IgD-negative memory B cell (primary cell): Measurements from ENCODE around the gene MAP2K2. TPM values are rescaled to one million over a fixed set of nuclear protein-coding genes. Genes with fewer than 3 reads are reported as not detected.

ENCODE experiments used
- H3K27ac Mint-ChIP-seq, 3 donors: one replicate each; pipeline ENCODE4 v1.8.0; 2020 to 2022; ENCODE audit warnings: mild to moderate bottlenecking in 3 of 3, mixed read lengths in 3 of 3, moderate library complexity in 1 of 3
- H3K27me3 Mint-ChIP-seq: one replicate; pipeline ENCODE4 v1.8.0; 2021; ENCODE audit warnings: mixed read lengths
- H3K36me3 Mint-ChIP-seq: one replicate; pipeline ENCODE4 v1.8.0; 2020; ENCODE audit warnings: mild to moderate bottlenecking, mixed read lengths
- H3K4me1 Mint-ChIP-seq, 3 donors: one replicate each; pipeline ENCODE4 v1.8.0; 2020 to 2022; ENCODE audit warnings: mixed read lengths in 3 of 3, mild to moderate bottlenecking in 1 of 3
- H3K4me3 Mint-ChIP-seq, 4 donors: one replicate each; pipeline ENCODE4 v1.8.0; 2020 to 2022; ENCODE audit warnings: mild to moderate bottlenecking in 4 of 4, mixed read lengths in 4 of 4, moderate library complexity in 3 of 4
- H3K9me3 Mint-ChIP-seq, 3 donors: one replicate each; pipeline ENCODE4 v1.8.0; 2020 to 2021; ENCODE audit warnings: mixed read lengths in 3 of 3, mild to moderate bottlenecking in 1 of 3
- polyA plus RNA-seq: library from polyadenylated mRNA; unstranded; fragments of 300-500 nt; fragmentation: Illumina TruSeq; gene quantifications from one replicate; pipeline ENCODE4 v1.2.3, GENCODE V29; 2021

Gene MAP2K2
- polyA plus RNA-seq, 1 donor from 2014 or later, result 69.1 TPM

DNA sequence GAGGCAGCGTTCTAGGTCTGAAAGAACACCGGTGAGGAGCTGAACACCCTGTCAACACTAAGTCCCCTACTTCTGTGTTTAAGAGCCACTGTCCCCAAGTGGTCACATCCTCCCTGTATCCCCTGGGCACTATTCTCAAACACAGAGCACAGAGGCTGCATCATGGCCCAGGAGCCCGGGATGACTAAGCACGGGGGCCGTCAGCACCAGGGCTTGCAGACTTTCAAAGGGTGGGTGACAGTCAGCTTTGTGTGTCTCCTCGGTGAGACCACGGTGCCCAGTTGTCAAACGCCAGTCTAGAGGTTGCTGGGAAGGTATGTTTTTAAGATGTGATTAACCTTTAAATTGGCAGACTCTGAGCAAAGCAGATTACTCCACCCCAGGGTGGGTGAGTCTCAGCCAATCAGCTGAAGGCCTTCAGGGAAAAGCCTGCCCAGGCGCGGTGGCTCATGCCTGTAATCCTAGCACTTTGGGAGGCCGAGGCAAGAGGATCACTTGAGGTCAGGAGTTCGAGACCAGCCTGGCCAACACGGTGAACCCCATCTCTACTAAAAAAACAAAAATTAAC lies 8.0 kb downstream of the MAP2K2 start:
- peak overlapping the region; percentile 65 to 92 (median 80) for H3K4me3 Mint-ChIP-seq
- no peaks in the 10 kb centered on the region for H3K27me3 Mint-ChIP-seq
- H3K36me3 Mint-ChIP-seq, result no peaks in the 10 kb centered on the region
- H3K27ac Mint-ChIP-seq, result peak overlapping the region; percentile 58 to 93 (median 74)
- peaks cover 15 to 24% (median 22%) of the 10 kb centered on the region in 3 donors for H3K4me1 Mint-ChIP-seq
- H3K9me3 Mint-ChIP-seq, result no peaks in the 10 kb centered on the region

DNA sequence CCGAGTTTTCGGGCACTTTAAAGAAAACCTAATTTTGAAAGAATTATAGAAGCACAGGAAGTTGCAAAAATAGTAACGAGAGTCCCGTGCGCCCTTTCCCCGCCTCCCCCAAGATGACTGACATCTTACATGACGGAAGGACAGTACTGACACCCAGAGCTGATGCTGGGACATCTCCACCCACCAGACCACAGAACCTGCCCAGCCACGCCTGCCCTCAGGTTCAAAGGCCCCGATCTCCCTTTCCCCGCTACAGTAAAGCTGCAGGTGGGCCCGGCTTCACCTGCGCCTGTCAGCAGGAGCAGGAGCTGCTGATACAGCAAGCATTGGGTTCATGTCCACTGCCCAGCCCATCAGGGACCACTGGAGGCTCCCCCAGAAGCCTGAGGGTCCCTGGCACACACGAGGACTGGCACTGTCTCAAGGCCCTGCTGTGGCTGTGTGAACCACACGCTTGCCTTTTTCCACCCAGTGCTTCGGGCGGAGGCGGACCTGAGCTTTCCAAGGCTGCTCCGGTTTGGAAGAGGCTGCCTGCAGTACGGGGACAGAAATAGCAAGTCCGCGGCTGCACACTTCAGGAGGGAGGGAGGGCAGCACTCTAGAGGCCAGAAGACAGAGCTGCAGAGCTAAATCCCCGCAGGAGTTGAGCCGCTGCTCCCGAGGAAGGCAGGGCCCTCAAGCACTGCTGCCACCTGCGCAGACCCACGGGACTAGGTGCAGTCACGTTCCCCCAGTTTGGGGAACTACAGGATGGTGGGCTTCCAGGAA lies 8.7 kb downstream of the MAP2K2 start:
- H3K27ac Mint-ChIP-seq, result peak overlapping the region; percentile 74 to 93 (median 93)
- peak overlapping the region; percentile 65 to 92 (median 80) for H3K4me3 Mint-ChIP-seq
- peaks cover 16 to 27% (median 22%) of the 10 kb centered on the region in 3 donors for H3K4me1 Mint-ChIP-seq
- H3K27me3 Mint-ChIP-seq, result no peaks in the 10 kb centered on the region
- H3K36me3 Mint-ChIP-seq, result no peaks in the 10 kb centered on the region
- H3K9me3 Mint-ChIP-seq, result no peaks in the 10 kb centered on the region

DNA sequence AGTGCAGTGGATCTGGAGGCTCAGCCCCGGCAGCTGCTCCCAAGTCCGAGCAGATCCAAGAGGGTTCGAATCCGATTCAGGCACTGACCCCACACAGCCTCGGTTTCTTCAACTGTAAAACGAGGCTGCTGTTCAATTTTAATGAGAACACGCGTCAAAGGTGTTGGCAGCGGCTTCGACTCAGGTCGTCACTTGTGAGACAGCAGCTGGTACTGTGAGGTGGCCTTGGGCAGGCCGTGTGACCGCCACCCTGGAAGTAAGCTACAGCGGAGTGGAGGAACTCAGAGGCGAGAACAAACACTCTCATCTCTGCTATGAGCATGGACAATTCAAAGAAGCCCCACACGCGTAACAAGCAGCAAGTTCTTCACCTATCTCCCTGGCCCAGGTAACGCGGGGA lies 9.7 kb downstream of the MAP2K2 start:
- Mint-ChIP-seq H3K36me3 (peaks cover under 1% of the 10 kb centered on the region), H3K27me3 (no peaks in the 10 kb centered on the region), H3K4me1 (peaks cover 26 to 34% (median 28%) of the 10 kb centered on the region in 3 donors), H3K9me3 (no peaks in the 10 kb centered on the region), H3K27ac (peak overlapping the region; percentile 39 to 93 (median 74)), H3K4me3 (peak overlapping the region in 3 of 4 donors; percentile 16 to 72 (median 32))

DNA sequence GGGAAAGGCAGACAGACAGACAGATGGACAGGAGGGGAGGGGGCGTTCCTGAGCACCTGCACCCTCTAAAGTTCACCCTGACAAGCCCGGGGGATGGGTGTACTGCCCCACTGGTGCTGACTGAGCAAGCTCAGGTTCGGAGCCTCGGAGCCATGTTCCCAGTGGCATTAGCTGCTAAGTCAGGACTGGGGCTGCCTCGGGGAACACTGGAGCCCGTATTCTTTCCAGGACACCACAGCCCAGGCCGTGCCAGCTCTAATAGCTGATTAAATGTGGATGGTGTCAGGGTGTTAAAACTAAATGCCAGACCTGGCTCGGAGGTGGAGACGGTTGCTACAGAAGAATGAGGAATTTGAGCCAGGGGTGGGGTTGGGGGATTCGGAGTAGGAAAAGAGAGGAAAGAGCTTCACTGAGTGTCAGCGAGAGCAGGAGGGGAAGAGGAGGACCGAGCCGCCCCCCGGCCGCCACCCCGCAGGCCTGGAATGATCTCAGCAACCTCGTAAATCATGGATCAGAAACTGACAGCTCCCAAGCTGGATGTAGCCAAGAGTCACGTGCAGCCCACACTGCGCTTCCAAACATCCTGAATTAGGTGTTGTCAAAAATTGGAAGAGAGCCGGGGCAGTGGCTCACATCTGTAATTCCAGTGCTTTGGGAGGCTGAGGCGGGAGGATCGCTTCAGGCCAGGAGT lies 10.4 kb downstream of the MAP2K2 start:
- Mint-ChIP-seq H3K4me3 (peak overlapping the region in 2 of 4 donors; percentile 16 to 55), H3K27me3 (no peaks in the 10 kb centered on the region), H3K9me3 (no peaks in the 10 kb centered on the region), H3K4me1 (peaks cover 31 to 39% (median 31%) of the 10 kb centered on the region in 3 donors), H3K36me3 (peaks cover 1% of the 10 kb centered on the region), H3K27ac (peak overlapping the region; percentile 53 to 80 (median 74))

DNA sequence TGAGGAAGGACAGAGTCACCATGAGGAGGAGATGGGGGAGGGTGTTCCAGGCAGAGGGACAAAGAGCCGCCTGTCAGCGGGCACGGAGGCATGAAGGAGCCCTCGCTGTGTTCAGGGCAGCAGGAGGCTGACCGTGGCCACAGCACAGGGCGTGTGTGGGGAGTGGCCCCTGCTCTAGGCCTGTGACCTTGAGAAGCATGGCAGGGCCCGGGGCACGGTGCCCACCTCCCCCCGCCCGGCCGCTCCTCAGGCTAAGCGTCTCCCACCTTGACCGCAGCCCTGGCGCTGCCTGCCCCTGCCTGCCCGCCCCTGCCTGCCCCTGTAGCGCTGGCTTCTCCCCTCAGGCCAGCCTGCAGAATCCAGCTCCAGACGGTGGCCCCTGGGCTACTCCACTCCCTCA lies 11.6 kb downstream of the MAP2K2 start:
- peaks cover 1% of the 10 kb centered on the region for H3K36me3 Mint-ChIP-seq
- peak overlapping the region in 1 of 4 donors; percentile 28 for H3K4me3 Mint-ChIP-seq
- no peaks in the 10 kb centered on the region for H3K9me3 Mint-ChIP-seq
- peak overlapping the region in 2 of 3 donors; percentile 50 to 67 for H3K27ac Mint-ChIP-seq
- H3K4me1 Mint-ChIP-seq, result peaks cover 29 to 39% (median 31%) of the 10 kb centered on the region in 3 donors
- H3K27me3 Mint-ChIP-seq, result no peaks in the 10 kb centered on the region

DNA sequence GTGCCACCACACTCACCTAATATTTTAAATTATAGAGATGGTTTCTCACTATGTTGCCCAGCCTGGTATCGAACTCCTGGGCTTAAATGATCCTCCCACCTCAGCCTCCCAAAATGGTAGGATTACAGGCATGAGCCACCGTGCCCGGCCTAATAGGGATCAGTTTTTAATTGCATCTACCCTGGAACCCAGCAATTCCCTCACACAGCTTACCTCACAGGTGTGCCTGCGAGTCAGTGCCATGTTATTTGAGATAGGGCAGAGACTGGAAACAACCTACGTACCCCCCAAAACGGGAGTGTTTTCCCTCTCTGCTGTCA lies 14.3 kb downstream of the MAP2K2 start:
- Mint-ChIP-seq H3K36me3 (peaks cover 4% of the 10 kb centered on the region), H3K27ac (peak overlapping the region; percentile 95 to 97 (median 97)), H3K4me1 (peaks cover 22 to 25% (median 22%) of the 10 kb centered on the region in 3 donors), H3K4me3 (peak overlapping the region in 3 of 4 donors; percentile 67 to 93 (median 81)), H3K9me3 (no peaks in the 10 kb centered on the region), H3K27me3 (no peaks in the 10 kb centered on the region)

DNA sequence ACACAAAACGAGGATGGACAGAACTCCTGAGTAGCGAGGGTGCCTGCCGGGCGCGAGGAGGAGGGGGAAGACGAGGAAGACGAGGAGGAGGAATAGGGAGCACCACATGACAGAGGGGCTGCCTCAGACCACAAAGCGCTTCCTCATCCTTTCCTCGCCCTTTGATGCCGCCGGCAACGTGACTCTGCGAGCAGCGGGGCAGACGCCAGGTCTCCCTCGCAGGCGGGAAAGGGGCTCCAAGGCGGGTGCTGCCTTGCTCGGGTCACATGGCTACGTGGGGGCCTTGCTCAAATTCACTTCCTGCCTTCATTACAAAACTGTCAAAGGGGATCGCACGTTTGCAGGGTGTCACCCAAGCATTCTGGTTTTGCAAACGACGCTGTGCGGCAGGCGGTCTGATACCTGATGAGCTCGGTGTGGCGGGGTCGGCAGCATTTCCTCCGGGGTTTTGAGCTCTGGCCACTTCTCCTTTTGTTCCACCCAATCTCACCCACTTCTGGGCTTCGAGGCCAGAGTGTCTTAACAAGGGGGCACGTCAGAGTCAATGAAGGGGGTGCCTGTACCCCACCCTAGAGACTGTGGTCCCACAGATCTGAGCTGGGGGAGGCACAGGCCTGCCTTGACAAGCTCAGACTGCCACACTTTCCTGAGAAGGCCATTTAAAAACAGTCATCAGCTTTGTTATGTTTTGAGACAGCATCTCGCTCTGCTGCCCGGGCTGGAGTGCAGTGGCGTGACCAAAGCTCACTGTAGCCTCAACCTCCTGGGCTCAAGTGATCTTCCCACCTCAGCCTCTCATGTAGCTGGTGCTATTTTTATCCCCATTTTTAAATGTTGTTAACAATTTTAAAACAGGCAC lies 14.9 kb downstream of the MAP2K2 start:
- Mint-ChIP-seq H3K27me3 (no peaks in the 10 kb centered on the region), H3K27ac (peak overlapping the region; percentile 95 to 97 (median 97)), H3K4me1 (peaks cover 19 to 24% (median 22%) of the 10 kb centered on the region in 3 donors), H3K9me3 (no peaks in the 10 kb centered on the region), H3K36me3 (peaks cover 4% of the 10 kb centered on the region), H3K4me3 (peak overlapping the region; percentile 67 to 93 (median 76))

DNA sequence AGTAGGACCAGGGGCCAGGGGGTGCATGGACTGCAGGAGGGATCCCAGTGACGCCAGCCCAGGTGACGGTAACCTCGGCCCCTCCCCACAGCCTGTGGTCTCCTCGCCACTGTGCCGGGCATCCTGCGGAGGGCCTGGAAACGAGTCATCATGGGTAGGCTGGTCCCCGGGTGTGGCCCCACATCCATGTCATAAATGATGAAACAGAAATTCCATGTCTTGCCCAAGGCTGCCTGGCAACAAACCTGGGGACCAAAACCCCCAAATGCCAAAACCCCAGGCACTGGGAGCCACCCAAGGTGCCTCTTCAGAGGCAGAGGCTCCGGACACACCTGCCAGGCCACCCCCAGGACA lies 20.9 kb downstream of the MAP2K2 start:
- H3K4me3 Mint-ChIP-seq, result no peak overlapping the region
- no peaks in the 10 kb centered on the region for H3K27me3 Mint-ChIP-seq
- peaks cover 3% of the 10 kb centered on the region for H3K36me3 Mint-ChIP-seq
- H3K27ac Mint-ChIP-seq, result no peak overlapping the region
- H3K9me3 Mint-ChIP-seq, result no peaks in the 10 kb centered on the region
- H3K4me1 Mint-ChIP-seq, result peaks cover 4 to 5% (median 5%) of the 10 kb centered on the region in 3 donors

DNA sequence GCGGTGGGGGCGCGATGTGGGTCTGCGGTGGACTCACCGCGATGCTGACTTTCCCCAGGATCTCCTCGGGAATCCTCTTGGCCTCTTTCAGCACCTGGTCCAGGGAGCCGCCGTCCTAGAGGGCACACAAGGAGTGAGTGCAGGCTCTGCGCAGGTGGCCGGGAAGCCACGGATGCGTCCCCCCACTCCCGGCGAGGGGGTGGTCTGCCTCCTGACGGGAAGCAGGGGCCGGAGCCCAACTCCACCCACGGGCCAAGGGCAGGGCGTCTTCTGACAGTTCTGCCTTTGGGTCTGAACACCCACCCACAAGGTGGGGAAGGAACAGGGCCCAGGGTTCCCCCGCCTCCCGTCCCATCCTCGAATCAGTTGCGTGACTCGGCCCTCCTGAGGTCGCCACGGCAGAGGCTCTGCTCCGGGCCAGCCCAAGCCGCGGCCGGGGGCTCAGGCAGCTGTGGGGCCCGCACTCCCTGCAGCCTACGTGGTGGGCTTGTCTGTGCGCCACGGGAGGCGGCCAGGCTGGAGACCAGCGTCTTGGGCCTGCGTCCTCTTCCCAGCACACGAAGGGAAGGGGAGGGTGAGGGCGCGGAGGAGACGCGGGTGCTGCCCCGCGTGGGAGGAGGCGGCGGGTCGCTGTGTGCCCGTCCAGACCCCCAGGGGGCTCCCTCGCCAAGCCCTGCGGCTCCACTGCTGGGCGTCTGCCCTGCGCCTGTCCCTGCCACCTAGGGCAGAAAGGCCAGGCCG lies 21.4 kb downstream of the MAP2K2 start:
- Mint-ChIP-seq H3K27me3 (no peaks in the 10 kb centered on the region), H3K36me3 (peaks cover 3% of the 10 kb centered on the region), H3K4me3 (no peak overlapping the region), H3K27ac (no peak overlapping the region), H3K9me3 (no peaks in the 10 kb centered on the region), H3K4me1 (peaks cover 3 to 4% (median 4%) of the 10 kb centered on the region in 3 donors)

DNA sequence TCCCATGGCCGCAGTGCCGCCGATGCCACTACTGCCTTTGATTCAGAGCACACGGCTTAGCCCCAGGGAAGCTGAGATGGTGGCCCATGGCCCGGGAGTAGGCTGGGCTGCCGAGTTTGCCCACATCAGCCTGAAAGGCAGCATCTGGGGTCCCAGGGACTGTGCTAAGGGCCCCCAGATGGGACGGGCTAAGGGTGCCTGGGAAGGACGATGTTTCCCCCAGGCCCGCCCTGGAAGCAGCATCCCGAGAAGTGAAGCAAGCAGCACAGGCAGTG lies 22.5 kb downstream of the MAP2K2 start:
- Mint-ChIP-seq H3K4me3 (no peak overlapping the region), H3K4me1 (peaks cover 1 to 4% (median 2%) of the 10 kb centered on the region in 3 donors), H3K9me3 (no peaks in the 10 kb centered on the region), H3K27ac (no peak overlapping the region), H3K27me3 (no peaks in the 10 kb centered on the region), H3K36me3 (peaks cover 7% of the 10 kb centered on the region)

DNA sequence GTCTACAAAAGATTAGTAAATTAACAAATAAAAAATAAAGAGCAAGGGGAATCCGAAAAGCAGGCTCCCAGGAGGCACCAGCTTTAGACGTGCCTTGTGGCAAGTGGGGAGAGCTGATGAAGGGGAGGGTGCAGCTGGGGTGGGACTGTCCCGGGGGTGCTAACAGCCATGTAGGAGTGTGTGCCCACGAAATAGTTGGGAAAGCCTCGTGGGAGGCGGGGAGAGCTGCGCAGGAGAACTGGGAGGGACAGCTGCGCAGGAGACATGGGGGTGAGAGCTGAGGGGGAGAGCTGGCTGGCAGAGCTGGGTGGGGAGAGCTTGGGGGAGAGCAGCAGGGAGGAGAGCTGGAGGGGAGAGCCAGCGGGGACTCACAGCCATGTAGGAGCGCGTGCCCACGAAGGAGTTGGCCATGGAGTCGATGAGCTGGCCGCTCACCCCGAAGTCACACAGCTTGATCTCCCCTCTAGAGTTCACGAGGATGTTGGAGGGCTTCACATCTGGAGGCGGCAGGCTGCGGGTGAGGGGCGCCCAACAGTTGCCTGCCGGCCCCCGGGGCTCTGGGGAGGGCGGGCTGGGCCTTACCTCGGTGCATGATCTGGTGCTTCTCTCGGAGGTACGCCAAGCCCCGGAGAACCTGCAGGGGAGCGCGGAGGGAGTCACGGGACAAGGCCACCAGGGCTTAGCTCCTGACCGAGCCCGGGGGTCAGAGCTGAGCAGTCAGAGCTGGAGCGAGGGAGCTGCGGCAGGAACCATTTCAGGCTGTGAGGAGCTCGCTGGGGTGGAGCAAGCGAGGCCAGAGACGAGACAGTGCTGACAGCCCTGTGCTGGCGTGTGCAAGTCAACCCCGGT lies 23.1 kb downstream of the MAP2K2 start:
- H3K4me3 Mint-ChIP-seq, result no peak overlapping the region
- no peak overlapping the region for H3K27ac Mint-ChIP-seq
- no peaks in the 10 kb centered on the region for H3K27me3 Mint-ChIP-seq
- peaks cover 1 to 4% (median 2%) of the 10 kb centered on the region in 3 donors for H3K4me1 Mint-ChIP-seq
- no peaks in the 10 kb centered on the region for H3K9me3 Mint-ChIP-seq
- peaks cover 8% of the 10 kb centered on the region for H3K36me3 Mint-ChIP-seq

DNA sequence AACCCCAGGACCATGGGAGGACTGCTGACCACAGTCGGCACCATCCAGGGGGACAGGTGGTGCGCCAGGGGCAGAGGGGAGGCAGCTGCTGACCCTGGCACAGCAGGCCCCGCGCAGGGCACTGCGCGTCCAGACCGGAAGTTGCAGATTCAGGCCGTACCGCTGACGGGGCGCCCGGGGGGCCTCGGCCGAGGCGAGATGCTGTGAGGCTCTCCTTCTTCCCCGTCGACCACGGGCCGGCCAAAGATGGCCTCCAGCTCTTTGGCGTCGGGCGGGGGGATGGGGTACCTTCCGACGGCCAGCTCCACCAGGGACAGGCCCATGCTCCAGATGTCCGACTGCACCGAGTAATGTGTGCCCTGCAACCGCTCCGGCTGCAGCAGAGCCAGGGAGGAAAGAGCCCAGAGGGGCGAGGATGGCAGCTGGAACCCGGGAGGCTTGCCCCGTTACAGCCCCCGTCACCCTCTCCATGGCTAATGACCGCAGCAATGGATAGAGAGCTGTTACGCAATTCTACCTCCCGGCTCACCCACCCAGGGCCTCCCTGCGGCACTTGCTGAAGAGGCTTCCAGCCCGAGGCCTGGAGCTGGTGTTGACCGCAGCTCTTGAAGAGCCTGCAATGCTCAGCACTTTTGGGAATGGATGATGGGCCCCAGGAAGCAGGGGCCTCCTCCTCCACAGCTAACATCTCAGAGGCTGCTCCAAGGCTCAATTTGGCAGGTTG lies 24.7 kb downstream of the MAP2K2 start:
- H3K27ac Mint-ChIP-seq, result no peak overlapping the region
- peaks cover 5% of the 10 kb centered on the region for H3K36me3 Mint-ChIP-seq
- H3K4me3 Mint-ChIP-seq, result no peak overlapping the region
- H3K27me3 Mint-ChIP-seq, result no peaks in the 10 kb centered on the region
- no peaks in the 10 kb centered on the region for H3K9me3 Mint-ChIP-seq
- H3K4me1 Mint-ChIP-seq, result peaks cover 0 to 1% (median 0%) of the 10 kb centered on the region in 3 donors

DNA sequence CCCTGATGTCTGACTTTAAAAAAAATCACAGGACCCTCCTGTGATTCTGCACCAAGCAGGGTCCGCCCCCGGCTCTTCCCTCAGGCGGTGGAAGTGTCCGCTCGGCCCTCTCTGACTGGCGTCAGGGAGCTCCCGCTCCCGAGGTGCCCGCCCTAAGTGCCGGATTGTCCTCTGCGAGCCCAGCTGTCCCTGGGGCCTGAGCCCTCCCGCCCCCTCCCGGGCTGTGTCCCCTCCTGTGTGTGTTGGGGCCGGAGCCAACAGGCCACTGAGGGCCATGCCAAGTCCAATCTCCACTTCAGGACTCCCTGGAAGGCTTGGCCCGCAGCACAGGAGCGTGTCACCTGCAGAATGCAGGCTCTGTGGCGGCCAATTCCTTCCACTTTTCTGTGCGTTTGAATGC lies 25.4 kb downstream of the MAP2K2 start:
- no peak overlapping the region for H3K4me3 Mint-ChIP-seq
- H3K27ac Mint-ChIP-seq, result no peak overlapping the region
- H3K4me1 Mint-ChIP-seq, result no peaks in the 10 kb centered on the region
- peaks cover 5% of the 10 kb centered on the region for H3K36me3 Mint-ChIP-seq
- H3K27me3 Mint-ChIP-seq, result no peaks in the 10 kb centered on the region
- H3K9me3 Mint-ChIP-seq, result no peaks in the 10 kb centered on the region
